SK-N-SH (cell line): ENCODE measurements around the gene PDE4DIP. TPM values are rescaled to one million over a fixed set of nuclear protein-coding genes. Genes with fewer than 3 reads are reported as not detected.
"Not testable (repeated sequence)": the region's sequence is repeated elsewhere in the genome, so short reads cannot be mapped to it uniquely, and the experiment has no call there.

ENCODE experiments used
- CTCF ChIA-PET: fragments of 300-600, 350-600 bp; formaldehyde crosslinking; extraction: SDS; loops from one replicate; lab custom pipeline; 2021; lab: Yijun Ruan, JAX
- POLR2A ChIA-PET: fragments of 350-600 bp; sonication (Branson Sonifier 250); formaldehyde crosslinking; extraction: SDS; loops from one replicate; lab custom pipeline; 2020; ENCODE audit warnings: antibody characterized with exemption, inconsistent platforms; lab: Yijun Ruan, JAX
- DNase-seq: peaks from one replicate; pipeline ENCODE4 v3.0.0; 2012
- H2AFZ ChIP-seq: fragments of 200-600 bp; sonication (generic); 2 replicates; pipeline ENCODE4 v1.8.1; 2016; ENCODE audit warnings: antibody characterized with exemption, mild to moderate bottlenecking, low read depth
- H3F3A ChIP-seq: fragments of 200-600 bp; sonication (generic); replicated peaks from 2 replicates; pipeline ENCODE3; 2016; ENCODE audit warnings: antibody characterized with exemption, mild to moderate bottlenecking; ENCODE audit not compliant: insufficient read depth
- H3K27ac ChIP-seq, 2 experiments: fragments of 200-500 bp in 1 of 2; fragments of 200-600 bp in 1 of 2; sonication (Bioruptor generic) in 1 of 2; sonication (generic), shearing (Covaris generic) in 1 of 2; 2 replicates each; pipeline versions ENCODE4 v1.5.1 to v1.6.1; 2014 to 2016; ENCODE audit warnings: low read depth in 2 of 2, inconsistent platforms in 1 of 2, low read length in 1 of 2, mild to moderate bottlenecking in 1 of 2, mixed read lengths in 1 of 2
- H3K27me3 ChIP-seq: fragments of 200-600 bp; sonication (generic), shearing (Covaris generic); 2 replicates; pipeline ENCODE4 v1.6.1; 2016; ENCODE audit warnings: mixed run types; ENCODE audit not compliant: insufficient read depth
- H3K36me3 ChIP-seq, 2 experiments: fragments of 200-500 bp in 1 of 2; fragments of 200-600 bp in 1 of 2; sonication (Bioruptor generic) in 1 of 2; sonication (generic) in 1 of 2; replicated peaks in 1 of 2; 2 replicates each; pipeline versions ENCODE3 to v1.5.1; 2014 to 2016; ENCODE audit warnings: low read length in 1 of 2, mild to moderate bottlenecking in 1 of 2; ENCODE audit not compliant: insufficient read depth in 2 of 2, control insufficient read depth in 1 of 2
- H3K4me1 ChIP-seq, 2 experiments: fragments of 200-500 bp in 1 of 2; fragments of 200-600 bp in 1 of 2; sonication (Bioruptor generic) in 1 of 2; sonication (generic), shearing (Covaris generic) in 1 of 2; 2 replicates each; pipeline versions ENCODE4 v1.5.1 to v1.6.1; 2014 to 2016; ENCODE audit warnings: low read depth in 1 of 2, low read length in 1 of 2, mixed run types in 1 of 2; ENCODE audit not compliant: insufficient read depth in 2 of 2, control insufficient read depth in 1 of 2
- H3K4me2 ChIP-seq: fragments of 200-600 bp; sonication (generic), shearing (Covaris generic); 2 replicates; pipeline ENCODE4 v1.6.1; 2017; ENCODE audit warnings: mixed run types
- H3K4me3 ChIP-seq, 2 experiments: fragments of 200-500 bp in 1 of 2; fragments of 200-600 bp in 1 of 2; sonication (Bioruptor generic) in 1 of 2; sonication (generic), shearing (Covaris generic) in 1 of 2; 2 replicates each; pipeline versions ENCODE4 v1.5.1 to v1.8.1; 2014 to 2016; ENCODE audit warnings: low read depth in 2 of 2, inconsistent platforms in 1 of 2, low read length in 1 of 2, mild to moderate bottlenecking in 1 of 2, mixed read lengths in 1 of 2, moderate library complexity in 1 of 2
- H3K79me2 ChIP-seq: fragments of 200-600 bp; sonication (generic); 2 replicates; pipeline ENCODE4 v1.8.1; 2017; ENCODE audit warnings: mild to moderate bottlenecking; ENCODE audit not compliant: insufficient read depth
- H3K9ac ChIP-seq: fragments of 200-600 bp; sonication (generic); 2 replicates; pipeline ENCODE4 v1.6.1; 2017; ENCODE audit warnings: mixed run types
- H3K9me2 ChIP-seq: fragments of 200-600 bp; sonication (generic); 2 replicates; pipeline ENCODE4 v1.6.1; 2017; ENCODE audit warnings: mixed run types
- H3K9me3 ChIP-seq: fragments of 200-600 bp; sonication (generic); 2 replicates; pipeline ENCODE4 v1.6.1; 2017; ENCODE audit warnings: mixed run types, mild to moderate bottlenecking, moderate library complexity
- H4K20me1 ChIP-seq: fragments of 200-600 bp; sonication (generic); 2 replicates; pipeline ENCODE4 v1.6.1; 2017; ENCODE audit warnings: mild to moderate bottlenecking, mixed run types; ENCODE audit not compliant: insufficient read depth
- WGBS: methylation state at CpG from one replicate; pipeline ENCODE4 v1.1.6; 2017; ENCODE audit warnings: low lambda C conversion rate; 5-methylcytosine and 5-hydroxymethylcytosine counted together
- polyA plus RNA-seq, 3 experiments: library from polyadenylated mRNA; depleted of rRNA; stranded (reverse); fragments of >200 nt; gene quantifications; 2 replicates each; pipeline ENCODE4 v1.2.3, GENCODE V29; 2012

Gene PDE4DIP
- polyA plus RNA-seq, 1 of the 3 experiments (the other 2 are of a cell fraction), result 28.7 TPM

- not testable (repeated sequence) for H3K9me2 ChIP-seq
- no CpG with 5 or more reads among the region's 1 CpG for WGBS
Measured at GRCh38 chr1:148881261-148881660, 37.0 kb downstream of the PDE4DIP start.

GRCh38 chr1:148885219-148885618 is 41.0 kb downstream of the PDE4DIP start:
- H3K27me3 ChIP-seq, POLR2A ChIA-PET, H3K4me3 ChIP-seq, H3K9me2 ChIP-seq, CTCF ChIA-PET, H3K9ac ChIP-seq, DNase-seq, H3K4me2 ChIP-seq, H2AFZ ChIP-seq, H3K36me3 ChIP-seq, H3K27ac ChIP-seq, H3F3A ChIP-seq, H3K4me1 ChIP-seq, H4K20me1 ChIP-seq, H3K9me3 ChIP-seq, H3K79me2 ChIP-seq: not testable (repeated sequence)
- 58% methylated on average over 3 of the region's 4 CpGs for WGBS

More at GRCh38 chr1:148881261-148881660, 37.0 kb downstream of the PDE4DIP start:
- H3K4me1 ChIP-seq, H2AFZ ChIP-seq, H3K9me3 ChIP-seq, DNase-seq, POLR2A ChIA-PET, CTCF ChIA-PET, H3K79me2 ChIP-seq, H3K27me3 ChIP-seq, H3K27ac ChIP-seq, H4K20me1 ChIP-seq, H3F3A ChIP-seq, H3K4me2 ChIP-seq, H3K36me3 ChIP-seq, H3K4me3 ChIP-seq, H3K9ac ChIP-seq: not testable (repeated sequence)

- H3K9ac ChIP-seq, CTCF ChIA-PET, H3K9me3 ChIP-seq, H2AFZ ChIP-seq, H3K4me2 ChIP-seq, H3F3A ChIP-seq, H3K36me3 ChIP-seq, H3K27ac ChIP-seq, H3K4me3 ChIP-seq, H4K20me1 ChIP-seq, POLR2A ChIA-PET, H3K9me2 ChIP-seq, H3K27me3 ChIP-seq, H3K79me2 ChIP-seq, H3K4me1 ChIP-seq, DNase-seq: not testable (repeated sequence)
- WGBS, result no CpG with 5 or more reads among the region's 4 CpGs
Measured at GRCh38 chr1:148886293-148886692, 42.1 kb downstream of the PDE4DIP start.

- CTCF ChIA-PET, H3K79me2 ChIP-seq, H3K27me3 ChIP-seq, H3K4me2 ChIP-seq, H2AFZ ChIP-seq, POLR2A ChIA-PET, H3K9me2 ChIP-seq, H3K27ac ChIP-seq, H3K9ac ChIP-seq, H3K9me3 ChIP-seq, H3K4me1 ChIP-seq, H3F3A ChIP-seq, H4K20me1 ChIP-seq, DNase-seq, H3K36me3 ChIP-seq, H3K4me3 ChIP-seq: not testable (repeated sequence)
- no CpG with 5 or more reads among the region's 5 CpGs for WGBS
Measured at GRCh38 chr1:148888597-148888996, 44.4 kb downstream of the PDE4DIP start.

GRCh38 chr1:148889267-148890074 is 45.2 kb downstream of the PDE4DIP start:
- H3F3A ChIP-seq, H3K9ac ChIP-seq, H2AFZ ChIP-seq, H3K4me2 ChIP-seq, H3K27me3 ChIP-seq, H3K4me3 ChIP-seq, H3K4me1 ChIP-seq, H3K36me3 ChIP-seq, H3K9me3 ChIP-seq, CTCF ChIA-PET, DNase-seq, H4K20me1 ChIP-seq, H3K27ac ChIP-seq, POLR2A ChIA-PET, H3K79me2 ChIP-seq, H3K9me2 ChIP-seq: not testable (repeated sequence)
- no CpG with 5 or more reads among the region's 28 CpGs for WGBS

GRCh38 chr1:148890075-148890568 is 45.9 kb downstream of the PDE4DIP start:
- H2AFZ ChIP-seq, H3K9me3 ChIP-seq, H3F3A ChIP-seq, H3K4me3 ChIP-seq, H3K27me3 ChIP-seq, H3K79me2 ChIP-seq, H3K9me2 ChIP-seq, CTCF ChIA-PET, H3K9ac ChIP-seq, H3K4me1 ChIP-seq, H3K27ac ChIP-seq, H4K20me1 ChIP-seq, DNase-seq, H3K36me3 ChIP-seq, H3K4me2 ChIP-seq, POLR2A ChIA-PET: not testable (repeated sequence)
- WGBS, result no CpG with 5 or more reads among the region's 4 CpGs
